GM23338 (cell line): ENCODE data around the gene CRTC3.

Experiments
- CREB1 ChIP-seq: fragments of 250-450 bp; sonication (Bioruptor Pico); IDR thresholded peaks from 2 replicates; pipeline ENCODE4 v1.5.0; 2020; ENCODE audit warnings: low read depth, mild to moderate bottlenecking, moderate library complexity
- CTCF ChIP-seq, 2 experiments: fragments of 200-600 bp in 1 of 2; sonication (generic) in 1 of 2; conservative IDR thresholded peaks; 2 replicates each; pipeline versions ENCODE4 v1.5.1 to v1.6.1; 2016 to 2017; ENCODE audit warnings: antibody characterized with exemption in 2 of 2, low read depth in 2 of 2, mild to moderate bottlenecking in 2 of 2, moderate library complexity in 1 of 2
- ETS1 ChIP-seq: IDR thresholded peaks from 2 replicates; pipeline ENCODE4 v1.6.1; 2016; ENCODE audit warnings: antibody characterized with exemption
- EZH2 ChIP-seq: fragments of 200-600 bp; sonication (generic); IDR thresholded peaks from one replicate; pipeline ENCODE4 v1.8.0; 2017; ENCODE audit warnings: antibody characterized with exemption, mild to moderate bottlenecking, low read depth; ENCODE audit not compliant: unreplicated experiment
- EZH2phosphoT487 ChIP-seq: fragments of 200-600 bp; sonication (generic); IDR thresholded peaks from one replicate; pipeline ENCODE4 v1.8.1; 2018; ENCODE audit warnings: antibody characterized with exemption; ENCODE audit not compliant: unreplicated experiment
- JUNB ChIP-seq: IDR thresholded peaks from one replicate; pipeline ENCODE4 v1.6.1; 2016; ENCODE audit warnings: antibody characterized with exemption; ENCODE audit not compliant: unreplicated experiment
- POLR2AphosphoS5 ChIP-seq: IDR thresholded peaks from 2 replicates; pipeline ENCODE4 v1.6.1; 2016; ENCODE audit warnings: antibody characterized with exemption, low read depth
- REST ChIP-seq: IDR thresholded peaks from one replicate; pipeline ENCODE4 v1.6.1; 2018; ENCODE audit warnings: antibody characterized with exemption; ENCODE audit not compliant: unreplicated experiment
- ZNF114 ChIP-seq: fragments of 250-450 bp; sonication (Bioruptor Pico); IDR thresholded peaks from 2 replicates; pipeline ENCODE4 v1.5.0; 2020; ENCODE audit warnings: mild to moderate bottlenecking, moderate library complexity

GRCh38 chr15:90513448-90513847 lies 16.3 kb upstream of the CRTC3 start:
- TF ChIP-seq EZH2phosphoT487: no peak
- no peak for TF ChIP-seq ZNF114 (CRISPR knock-in tag)
- no peak for TF ChIP-seq JUNB
- TF ChIP-seq POLR2AphosphoS5: no peak
- TF ChIP-seq EZH2: no peak
- TF ChIP-seq CTCF (conservative IDR thresholded peaks at IDR 0.05; ENCODE audit: low read depth in 2 of 2): no peak
- no peak for TF ChIP-seq REST
- TF ChIP-seq ETS1: no peak
- no peak for TF ChIP-seq CREB1 (CRISPR knock-in tag)
